ENCODE results near the gene KRTAP4-8.
"Not testable (repeated sequence)": the region's sequence is repeated elsewhere in the genome, so short reads cannot be mapped to it uniquely, and the experiment has no call there.

The KRTAP4-8 gene

GRCh38 chr17:41065016-41065689, 32.8 kb downstream of the KRTAP4-8 start:
- not testable (repeated sequence) for DNase-seq (ENCODE audit: low read depth)

GRCh38 chr17:41064301-41064700, 33.6 kb downstream of the KRTAP4-8 start:
- no peak for DNase-seq (ENCODE audit: low read depth)

- DNase-seq (ENCODE audit: low read depth): no peak
These were observed 34.5 kb downstream of the KRTAP4-8 start for GRCh38 chr17:41063449-41063848.

GRCh38 chr17:41061964-41062363, 36.0 kb downstream of the KRTAP4-8 start:
- peak; percentile 99 for DNase-seq (ENCODE audit: low read depth)

GRCh38 chr17:41060052-41060604, 37.8 kb downstream of the KRTAP4-8 start, which contains the start of gene KRTAP2-3:
KRTAP2-3 (minus strand) TSS chr17:41060114; CDS start chr17:41060050, 64 bp downstream.
- DNase-seq (ENCODE audit: low read depth): peak; percentile 98

- DNase-seq (ENCODE audit: low read depth): peak; percentile 97
These were observed 38.5 kb downstream of the KRTAP4-8 start for GRCh38 chr17:41059276-41060051.

GRCh38 chr17:41058741-41059140, 39.2 kb downstream of the KRTAP4-8 start:
- DNase-seq (ENCODE audit: low read depth): peak; percentile 31

GRCh38 chr17:41057547-41057946, 40.4 kb downstream of the KRTAP4-8 start:
- DNase-seq (ENCODE audit: low read depth): no peak

GRCh38 chr17:41055130-41055529, 42.8 kb downstream of the KRTAP4-8 start, which contains the start of gene KRTAP2-2:
KRTAP2-2 (minus strand) TSS chr17:41055230; CDS start chr17:41055211, 19 bp downstream.
- not testable (repeated sequence) for DNase-seq (ENCODE audit: low read depth)

GRCh38 chr17:41054556-41054955, 43.4 kb downstream of the KRTAP4-8 start:
- not testable (repeated sequence) for DNase-seq (ENCODE audit: low read depth)

- no peak for DNase-seq (ENCODE audit: low read depth)
These were observed 43.9 kb downstream of the KRTAP4-8 start for GRCh38 chr17:41054025-41054424.

- peak; percentile 87 for DNase-seq (ENCODE audit: low read depth)
These were observed 45.4 kb downstream of the KRTAP4-8 start for GRCh38 chr17:41052566-41052965.

- peak; percentile 96 for DNase-seq (ENCODE audit: low read depth)
These were observed 48.8 kb downstream of the KRTAP4-8 start for GRCh38 chr17:41049110-41049509.

- DNase-seq (ENCODE audit: low read depth): peak; percentile 96
These were observed 49.5 kb downstream of the KRTAP4-8 start for GRCh38 chr17:41048441-41048840.
